Upper lobe of left lung (tissue), 4 donors: ENCODE data around the gene NFKB2.

ENCODE experiments used
- EP300 ChIP-seq, 4 donors: sonication (generic); formaldehyde crosslinking; IDR thresholded peaks; one replicate each; pipeline ENCODE4 v1.5.1; 2017; ENCODE audit warnings: antibody characterized with exemption in 4 of 4, control low read depth in 2 of 4
- POLR2A ChIP-seq, 4 donors: fragments of 450-650 bp; IDR thresholded peaks; one replicate each; pipeline ENCODE4 v1.5.1; 2016 to 2017; ENCODE audit warnings: antibody characterized with exemption in 4 of 4, mild to moderate bottlenecking in 2 of 4
- POLR2AphosphoS5 ChIP-seq, 2 donors: sonication (generic); formaldehyde crosslinking; IDR thresholded peaks; one replicate each; pipeline ENCODE4 v1.5.1; 2017; ENCODE audit warnings: antibody characterized with exemption in 2 of 2
- TF ChIP-seq, protein P1 (sequence below), 6 experiments: fragments of 450-650 bp in 4 of 6; fragments of 200-600 bp in 2 of 6; sonication (generic) in 2 of 6; IDR thresholded peaks; one replicate each; pipeline ENCODE4 v1.5.1; 2016 to 2019; ENCODE audit warnings: antibody characterized with exemption in 6 of 6

DNA sequence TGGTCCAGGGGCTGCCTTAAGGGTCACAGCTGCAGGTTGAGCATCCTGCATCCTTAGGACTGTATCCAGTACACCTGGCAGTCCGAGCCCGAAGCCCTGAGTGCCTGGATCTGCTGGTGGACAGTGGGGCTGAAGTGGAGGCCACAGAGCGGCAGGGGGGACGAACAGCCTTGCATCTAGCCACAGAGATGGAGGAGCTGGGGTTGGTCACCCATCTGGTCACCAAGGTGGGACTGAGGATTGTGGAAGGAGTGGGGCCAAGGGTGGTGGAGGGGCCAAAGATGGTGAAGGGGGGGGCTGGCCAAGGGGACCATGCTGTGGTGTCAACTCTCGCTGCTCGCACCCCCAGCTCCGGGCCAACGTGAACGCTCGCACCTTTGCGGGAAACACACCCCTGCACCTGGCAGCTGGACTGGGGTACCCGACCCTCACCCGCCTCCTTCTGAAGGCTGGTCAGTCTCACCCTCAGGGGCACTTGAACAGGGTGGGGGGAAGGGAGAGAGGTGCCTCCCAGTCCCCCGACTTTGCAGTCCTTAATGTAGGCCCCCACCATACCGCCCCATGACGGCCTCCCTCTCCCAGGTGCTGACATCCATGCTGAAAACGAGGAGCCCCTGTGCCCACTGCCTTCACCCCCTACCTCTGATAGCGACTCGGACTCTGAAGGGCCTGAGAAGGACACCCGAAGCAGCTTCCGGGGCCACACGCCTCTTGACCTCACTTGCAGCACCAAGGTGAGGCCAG is 5.3 kb downstream of the NFKB2 start:
- TF ChIP-seq, protein P1, sequence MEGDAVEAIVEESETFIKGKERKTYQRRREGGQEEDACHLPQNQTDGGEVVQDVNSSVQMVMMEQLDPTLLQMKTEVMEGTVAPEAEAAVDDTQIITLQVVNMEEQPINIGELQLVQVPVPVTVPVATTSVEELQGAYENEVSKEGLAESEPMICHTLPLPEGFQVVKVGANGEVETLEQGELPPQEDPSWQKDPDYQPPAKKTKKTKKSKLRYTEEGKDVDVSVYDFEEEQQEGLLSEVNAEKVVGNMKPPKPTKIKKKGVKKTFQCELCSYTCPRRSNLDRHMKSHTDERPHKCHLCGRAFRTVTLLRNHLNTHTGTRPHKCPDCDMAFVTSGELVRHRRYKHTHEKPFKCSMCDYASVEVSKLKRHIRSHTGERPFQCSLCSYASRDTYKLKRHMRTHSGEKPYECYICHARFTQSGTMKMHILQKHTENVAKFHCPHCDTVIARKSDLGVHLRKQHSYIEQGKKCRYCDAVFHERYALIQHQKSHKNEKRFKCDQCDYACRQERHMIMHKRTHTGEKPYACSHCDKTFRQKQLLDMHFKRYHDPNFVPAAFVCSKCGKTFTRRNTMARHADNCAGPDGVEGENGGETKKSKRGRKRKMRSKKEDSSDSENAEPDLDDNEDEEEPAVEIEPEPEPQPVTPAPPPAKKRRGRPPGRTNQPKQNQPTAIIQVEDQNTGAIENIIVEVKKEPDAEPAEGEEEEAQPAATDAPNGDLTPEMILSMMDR (IDR thresholded peaks at IDR 0.05) = no peak
- no peak for TF ChIP-seq EP300 (IDR thresholded peaks at IDR 0.05)
- no peak for TF ChIP-seq POLR2A (IDR thresholded peaks at IDR 0.05)
- TF ChIP-seq POLR2AphosphoS5 (IDR thresholded peaks at IDR 0.05) = no peak
